Keratinocyte (primary cell): ENCODE results near the gene WFDC1. TPM values are rescaled to one million over a fixed set of nuclear protein-coding genes. Genes with fewer than 3 reads are reported as not detected.

Experiments used
- DNase-seq: peaks from one replicate; pipeline ENCODE4 v3.0.0-alpha.2; 2011; ENCODE audit warnings: low read depth, missing footprints, low spot score
- FAIRE-seq: peaks from 2 replicates; lab custom pipeline; 2011; peaks lifted over from hg19 to GRCh38; lab: Jason Lieb, UNC
- H2AFZ ChIP-seq: 2 replicates; pipeline ENCODE4 v1.6.0; 2012; ENCODE audit warnings: low read length, control low read depth, inconsistent platforms; ENCODE audit not compliant: control insufficient read depth
- H3K27ac ChIP-seq: 2 replicates; pipeline ENCODE4 v1.5.1; 2011; ENCODE audit warnings: low read length; ENCODE audit not compliant: control insufficient read depth, insufficient read depth
- H3K27me3 ChIP-seq: 3 replicates; pipeline ENCODE4 v1.6.0; 2011; ENCODE audit warnings: low read length; ENCODE audit not compliant: control insufficient read depth, insufficient read depth; ENCODE audit errors: extremely low read depth
- H3K36me3 ChIP-seq, 2 experiments: 2 replicates in 1 of 2; 3 replicates in 1 of 2; pipeline ENCODE4 v1.5.1; 2011; ENCODE audit warnings: low read length in 2 of 2, mild to moderate bottlenecking in 1 of 2; ENCODE audit not compliant: control insufficient read depth in 2 of 2, insufficient read depth in 2 of 2; ENCODE audit errors: extremely low read depth in 1 of 2
- H3K4me1 ChIP-seq: 3 replicates; pipeline ENCODE4 v1.5.1; 2011; ENCODE audit warnings: low read length; ENCODE audit not compliant: control insufficient read depth, insufficient read depth; ENCODE audit errors: extremely low read depth
- H3K4me2 ChIP-seq: 3 replicates; pipeline ENCODE4 v1.6.0; 2011; ENCODE audit warnings: low read depth, low read length; ENCODE audit not compliant: control insufficient read depth, insufficient read depth; ENCODE audit errors: extremely low read depth
- H3K4me3 ChIP-seq, 3 experiments: fragments of 200-600 bp in 1 of 3; sonication (generic) in 1 of 3; 2 replicates in 2 of 3; 3 replicates in 1 of 3; pipeline ENCODE4 v1.5.1; 2011 to 2016; ENCODE audit warnings: low read length in 3 of 3, mild to moderate bottlenecking in 3 of 3, control low read depth in 2 of 3, inconsistent platforms in 1 of 3, low read depth in 1 of 3, mixed read lengths in 1 of 3, mixed run types in 1 of 3, moderate library complexity in 1 of 3; ENCODE audit not compliant: control insufficient read depth in 2 of 3, insufficient read depth in 2 of 3; ENCODE audit errors: extremely low read depth in 1 of 3
- H3K79me2 ChIP-seq: 2 replicates; pipeline ENCODE4 v1.6.0; 2012; ENCODE audit warnings: low read length; ENCODE audit not compliant: control insufficient read depth, insufficient read depth
- H3K9ac ChIP-seq: 3 replicates; pipeline ENCODE4 v1.6.0; 2011; ENCODE audit warnings: low read length; ENCODE audit not compliant: control insufficient read depth, insufficient read depth; ENCODE audit errors: extremely low read depth
- H3K9me1 ChIP-seq: 3 replicates; pipeline ENCODE4 v1.6.0; 2011; ENCODE audit warnings: low read length; ENCODE audit not compliant: control insufficient read depth, insufficient read depth; ENCODE audit errors: extremely low read depth
- H3K9me3 ChIP-seq: 2 replicates; pipeline ENCODE4 v1.5.1; 2012; ENCODE audit warnings: low read depth, low read length; ENCODE audit not compliant: control insufficient read depth
- H4K20me1 ChIP-seq: 3 replicates; pipeline ENCODE4 v1.6.0; 2011; ENCODE audit warnings: low read length; ENCODE audit not compliant: control insufficient read depth, insufficient read depth; ENCODE audit errors: extremely low read depth
- CTCF ChIP-seq, 3 experiments: IDR thresholded peaks in 1 of 3; conservative IDR thresholded peaks in 1 of 3; optimal IDR thresholded peaks in 1 of 3; 2 replicates in 2 of 3; 3 replicates in 1 of 3; pipeline versions ENCODE3 to v1.5.1; 2011; ENCODE audit warnings: low read length in 3 of 3, mild to moderate bottlenecking in 3 of 3, moderate library complexity in 2 of 3, control low read depth in 1 of 3, inconsistent platforms in 1 of 3; ENCODE audit not compliant: insufficient read depth in 2 of 3; ENCODE audit errors: extremely low read depth in 1 of 3
- EZH2 ChIP-seq: IDR thresholded peaks from one replicate; pipeline ENCODE4 v1.6.1; 2012; ENCODE audit warnings: inconsistent platforms, mild to moderate bottlenecking, low read length, moderate library complexity
- dilution Hi-C: fragments of 300-500 bp; cut with MboI; formaldehyde crosslinking; loops from one replicate; pipeline ENCODE4 v1.7.0; 2020; ENCODE audit warnings: low sequenced_read_pairs; ENCODE audit not compliant: extremely low pct_ligation_motif_present
- polyA plus RNA-seq, 5 experiments: library from polyadenylated mRNA; depleted of rRNA in 3 of 5; stranded (reverse) in 3 of 5; stranded (forward) in 1 of 5; unstranded in 1 of 5; fragments of >200 nt; gene quantifications; 1 replicate in 1 of 5; 2 replicates in 3 of 5; 3 replicates in 1 of 5; pipeline versions ENCODE4 v1.2.1 to v1.2.3, GENCODE V29; 2011 to 2012; ENCODE audit warnings: missing spikeins in 2 of 5, low read depth in 1 of 5, low replicate concordance in 1 of 5

The WFDC1 gene
- polyA plus RNA-seq, 1 donor (not counting 4 experiments of a cell fraction or from before 2014, with no cell fraction given), result not detected

DNA sequence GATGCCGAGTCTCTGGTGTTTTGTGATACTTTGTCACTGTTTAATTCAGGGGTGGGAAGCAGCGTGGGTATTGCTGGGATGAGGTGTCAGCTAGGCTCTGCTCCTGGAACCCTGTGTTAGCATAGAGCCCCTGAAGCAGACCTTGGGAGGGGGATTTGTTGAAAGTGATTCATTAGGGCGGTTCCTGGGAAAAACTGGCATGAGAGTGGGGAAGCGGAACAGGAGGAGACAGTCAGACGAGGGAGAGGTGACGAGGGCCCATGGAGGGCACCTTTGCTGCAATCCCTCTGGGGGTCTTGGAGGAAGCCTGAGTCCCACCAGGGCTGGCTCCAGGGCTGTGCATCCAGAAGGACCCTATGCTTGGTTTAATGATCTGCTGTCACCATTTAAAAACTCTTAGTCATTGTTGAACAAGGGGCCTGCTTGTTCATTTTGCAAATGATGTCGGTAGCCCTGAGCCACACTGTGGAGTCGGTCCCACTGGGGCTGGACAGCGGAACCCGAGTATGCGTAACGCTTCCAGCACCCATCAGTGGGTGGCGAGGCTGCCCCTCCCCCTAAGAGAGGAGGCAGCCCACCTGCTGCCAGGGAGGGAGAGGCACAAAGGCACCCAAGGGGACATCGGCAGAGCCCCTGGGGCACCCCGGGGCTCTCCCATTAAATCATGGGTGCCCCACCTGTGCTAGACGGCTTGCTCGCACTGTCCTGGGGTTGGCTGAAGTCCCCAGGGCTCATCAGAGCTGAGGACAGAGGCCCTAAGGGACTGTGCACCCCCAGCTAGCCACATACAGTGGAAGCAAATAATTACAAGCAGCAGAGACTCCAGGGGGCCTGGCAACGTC, 35.4 kb downstream of the WFDC1 start:
- Histone ChIP-seq H3K4me1 (peaks cover 8% of the 10 kb centered on the region), H3K9me1 (no peaks in the 10 kb centered on the region), H4K20me1 (no peaks in the 10 kb centered on the region), H3K4me2 (no peak overlapping the region), H3K27me3 (peaks cover 4% of the 10 kb centered on the region), H2AFZ (no peak overlapping the region), H3K9me3 (no peaks in the 10 kb centered on the region), H3K27ac (no peak overlapping the region), H3K4me3 (no peak overlapping the region), H3K9ac (no peak overlapping the region), H3K36me3 (no peaks in the 10 kb centered on the region), H3K79me2 (no peaks in the 10 kb centered on the region)
- dilution Hi-C loops, result no loop called here
- TF ChIP-seq CTCF (optimal IDR thresholded peaks at IDR 0.05 in 1 of 3, IDR thresholded peaks at IDR 0.05 in 1 of 3, conservative IDR thresholded peaks at IDR 0.05 in 1 of 3; ENCODE audit: extremely low read depth in 1 of 3, insufficient read depth in 2 of 3, low read length in 3 of 3) (no peak), EZH2 (no peak)
- no peak for DNase-seq
- FAIRE-seq, result no peak

DNA sequence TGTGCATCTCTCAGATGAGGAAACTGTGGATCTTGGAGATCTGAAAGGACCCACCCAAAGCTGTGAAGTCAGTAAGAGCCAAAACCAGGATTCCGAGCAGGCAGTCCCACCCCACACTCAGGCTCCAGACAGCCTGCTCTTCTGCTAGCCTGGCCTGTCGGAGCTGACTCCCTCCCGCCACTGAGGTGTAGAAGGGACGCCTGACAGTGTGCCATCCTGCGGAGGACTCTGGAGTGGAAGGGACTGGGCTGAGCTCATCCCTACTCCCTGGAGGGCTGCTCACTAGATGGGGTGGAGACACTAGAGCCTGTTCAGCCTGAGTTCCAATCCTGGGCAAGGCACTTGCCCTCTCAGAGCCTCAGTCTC, 36.0 kb downstream of the WFDC1 start:
- no peaks in the 10 kb centered on the region for H3K79me2 ChIP-seq
- TF ChIP-seq EZH2 (no peak), CTCF (optimal IDR thresholded peaks at IDR 0.05 in 1 of 3, IDR thresholded peaks at IDR 0.05 in 1 of 3, conservative IDR thresholded peaks at IDR 0.05 in 1 of 3; ENCODE audit: extremely low read depth in 1 of 3, insufficient read depth in 2 of 3, low read length in 3 of 3) (no peak)
- dilution Hi-C loops, result no loop called here
- H3K27ac ChIP-seq, result no peak overlapping the region
- H3K27me3 ChIP-seq, result peaks cover 4% of the 10 kb centered on the region
- H3K9ac ChIP-seq, result no peak overlapping the region
- no peak overlapping the region for H3K4me3 ChIP-seq
- H3K9me3 ChIP-seq, result no peaks in the 10 kb centered on the region
- no peak overlapping the region for H3K4me2 ChIP-seq
- no peak for DNase-seq
- no peaks in the 10 kb centered on the region for H3K9me1 ChIP-seq
- H4K20me1 ChIP-seq, result no peaks in the 10 kb centered on the region
- no peaks in the 10 kb centered on the region for H3K36me3 ChIP-seq
- FAIRE-seq, result no peak
- H3K4me1 ChIP-seq, result peaks cover 8% of the 10 kb centered on the region
- H2AFZ ChIP-seq, result no peak overlapping the region
